ENCODE results near the gene SVOP.

Gene SVOP

DNA sequence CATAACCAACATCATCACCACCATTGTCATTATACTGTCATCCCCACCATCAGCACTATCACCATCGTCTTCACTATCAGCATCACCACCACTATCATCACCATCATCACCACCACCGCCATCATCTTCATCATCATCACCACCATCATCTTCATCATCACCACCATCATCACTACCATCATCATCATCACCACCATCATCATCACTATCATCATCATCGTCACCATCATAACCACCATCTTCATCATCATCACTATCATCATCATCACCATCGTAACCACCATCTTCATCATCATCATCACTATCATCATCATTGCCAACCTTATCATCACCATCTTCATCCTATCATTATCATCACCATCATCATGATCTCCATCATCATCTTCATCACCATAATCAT lies 39.0 kb downstream of the SVOP start:
- TF ChIP-seq FOXP2 (optimal IDR thresholded peaks at IDR 0.05; ENCODE audit: borderline replicate concordance, extremely low read depth, extremely low read length, insufficient read depth) (no peak), SIN3A (IDR thresholded peaks at IDR 0.05; ENCODE audit: borderline replicate concordance, insufficient read depth, low read length) (no peak), POLR2AphosphoS5 (IDR thresholded peaks at IDR 0.05; ENCODE audit: low read depth, low read length) (no peak), TAF1 (IDR thresholded peaks at IDR 0.05; ENCODE audit: borderline replicate concordance, insufficient read depth, low read length) (no peak)
- TF ChIP-seq, protein P1, sequence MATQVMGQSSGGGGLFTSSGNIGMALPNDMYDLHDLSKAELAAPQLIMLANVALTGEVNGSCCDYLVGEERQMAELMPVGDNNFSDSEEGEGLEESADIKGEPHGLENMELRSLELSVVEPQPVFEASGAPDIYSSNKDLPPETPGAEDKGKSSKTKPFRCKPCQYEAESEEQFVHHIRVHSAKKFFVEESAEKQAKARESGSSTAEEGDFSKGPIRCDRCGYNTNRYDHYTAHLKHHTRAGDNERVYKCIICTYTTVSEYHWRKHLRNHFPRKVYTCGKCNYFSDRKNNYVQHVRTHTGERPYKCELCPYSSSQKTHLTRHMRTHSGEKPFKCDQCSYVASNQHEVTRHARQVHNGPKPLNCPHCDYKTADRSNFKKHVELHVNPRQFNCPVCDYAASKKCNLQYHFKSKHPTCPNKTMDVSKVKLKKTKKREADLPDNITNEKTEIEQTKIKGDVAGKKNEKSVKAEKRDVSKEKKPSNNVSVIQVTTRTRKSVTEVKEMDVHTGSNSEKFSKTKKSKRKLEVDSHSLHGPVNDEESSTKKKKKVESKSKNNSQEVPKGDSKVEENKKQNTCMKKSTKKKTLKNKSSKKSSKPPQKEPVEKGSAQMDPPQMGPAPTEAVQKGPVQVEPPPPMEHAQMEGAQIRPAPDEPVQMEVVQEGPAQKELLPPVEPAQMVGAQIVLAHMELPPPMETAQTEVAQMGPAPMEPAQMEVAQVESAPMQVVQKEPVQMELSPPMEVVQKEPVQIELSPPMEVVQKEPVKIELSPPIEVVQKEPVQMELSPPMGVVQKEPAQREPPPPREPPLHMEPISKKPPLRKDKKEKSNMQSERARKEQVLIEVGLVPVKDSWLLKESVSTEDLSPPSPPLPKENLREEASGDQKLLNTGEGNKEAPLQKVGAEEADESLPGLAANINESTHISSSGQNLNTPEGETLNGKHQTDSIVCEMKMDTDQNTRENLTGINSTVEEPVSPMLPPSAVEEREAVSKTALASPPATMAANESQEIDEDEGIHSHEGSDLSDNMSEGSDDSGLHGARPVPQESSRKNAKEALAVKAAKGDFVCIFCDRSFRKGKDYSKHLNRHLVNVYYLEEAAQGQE (IDR thresholded peaks at IDR 0.05; ENCODE audit: insufficient read depth in 1 of 2, low read depth in 2 of 2, low read length in 2 of 2) = no peak

DNA sequence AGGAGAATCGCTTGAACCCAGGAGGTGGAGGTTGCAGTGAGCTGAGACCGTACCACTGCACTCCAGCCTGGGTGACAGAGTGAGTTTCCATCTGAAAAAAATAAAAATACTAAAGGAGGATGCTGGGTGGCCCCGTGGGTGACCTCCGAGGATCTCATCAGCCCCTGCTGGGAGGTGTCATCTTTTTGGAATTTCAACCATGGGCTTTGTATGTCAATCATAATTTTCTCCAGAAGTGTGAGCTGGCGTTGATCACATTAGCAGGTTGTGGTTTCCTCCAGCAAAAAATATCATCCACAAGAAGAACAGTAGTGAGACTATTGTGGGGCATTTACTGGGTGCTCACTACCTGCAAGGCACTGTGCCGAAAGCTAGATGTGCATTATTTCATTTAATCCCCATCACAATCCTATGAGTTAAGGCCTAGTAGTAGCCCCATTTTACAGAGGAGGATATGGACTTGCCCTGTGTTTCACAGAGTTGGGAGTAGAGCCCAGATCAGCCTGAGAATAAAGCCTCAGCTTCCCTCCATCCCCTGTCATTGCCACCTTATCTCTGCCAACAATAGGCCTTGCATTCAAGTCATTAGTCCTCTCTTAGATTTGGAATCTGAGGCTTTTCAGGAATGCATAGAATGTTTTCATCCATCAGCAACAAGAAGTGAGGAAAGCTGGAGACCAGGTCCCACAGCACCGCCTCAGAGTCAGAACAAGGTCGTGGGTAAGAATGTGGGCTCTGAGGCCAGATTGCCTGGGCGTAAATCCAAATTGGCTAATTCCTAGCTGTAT lies 39.8 kb downstream of the SVOP start:
- TF ChIP-seq SIN3A (IDR thresholded peaks at IDR 0.05; ENCODE audit: borderline replicate concordance, insufficient read depth, low read length) (no peak), TAF1 (IDR thresholded peaks at IDR 0.05; ENCODE audit: borderline replicate concordance, insufficient read depth, low read length) (no peak), POLR2AphosphoS5 (IDR thresholded peaks at IDR 0.05; ENCODE audit: low read depth, low read length) (no peak), FOXP2 (optimal IDR thresholded peaks at IDR 0.05; ENCODE audit: borderline replicate concordance, extremely low read depth, extremely low read length, insufficient read depth) (no peak)
- TF ChIP-seq, protein P1 (IDR thresholded peaks at IDR 0.05; ENCODE audit: insufficient read depth in 1 of 2, low read depth in 2 of 2, low read length in 2 of 2) = no peak

DNA sequence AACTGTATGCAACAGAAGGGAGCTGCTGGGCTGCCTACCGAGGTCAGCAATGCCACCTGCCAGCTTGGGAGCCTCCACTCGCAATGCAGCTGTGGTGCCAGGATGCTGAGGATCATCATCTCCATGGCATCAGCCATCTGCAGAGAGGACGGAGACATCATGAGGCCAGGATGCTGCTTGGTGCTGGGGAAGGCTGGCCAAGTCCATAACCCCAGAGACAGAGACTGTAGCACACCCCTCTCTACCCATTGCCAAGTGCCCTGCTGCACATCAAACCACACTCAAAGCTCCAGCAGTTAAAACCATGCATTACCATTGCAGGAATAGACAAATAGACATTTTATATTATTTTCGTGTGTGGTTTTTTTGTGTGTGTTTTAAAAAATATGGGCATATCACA lies 43.5 kb downstream of the SVOP start:
- no peak for TF ChIP-seq POLR2AphosphoS5 (IDR thresholded peaks at IDR 0.05; ENCODE audit: low read depth, low read length)
- no peak for TF ChIP-seq FOXP2 (optimal IDR thresholded peaks at IDR 0.05; ENCODE audit: borderline replicate concordance, extremely low read depth, extremely low read length, insufficient read depth)

DNA sequence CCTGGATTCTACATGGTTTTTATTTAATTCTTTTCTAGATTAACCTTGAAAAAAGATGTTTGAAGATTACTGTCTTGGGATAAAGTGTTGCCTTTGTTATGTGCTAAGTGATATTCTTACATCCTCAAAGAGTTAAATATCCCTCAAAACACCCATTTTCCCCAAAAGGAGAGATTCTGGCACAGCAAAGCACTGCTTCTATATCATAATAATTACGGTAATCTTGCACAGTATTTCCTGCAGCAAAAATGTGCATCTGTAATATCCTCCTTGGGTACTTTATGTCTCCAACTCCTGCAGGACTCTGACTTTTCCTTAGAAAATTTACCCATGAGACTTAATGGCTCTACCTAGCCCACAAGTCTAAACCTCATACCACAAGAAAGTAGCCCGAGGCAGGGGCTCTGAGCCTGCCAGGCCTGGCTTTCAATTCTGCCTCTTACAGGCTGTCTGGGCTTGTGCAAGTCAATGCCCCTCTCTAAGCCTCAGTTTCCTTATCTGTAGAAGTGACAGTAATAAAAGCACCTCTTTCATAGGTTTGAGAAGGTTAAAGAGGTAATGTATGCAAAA lies 45.8 kb downstream of the SVOP start:
- TF ChIP-seq SIN3A (IDR thresholded peaks at IDR 0.05; ENCODE audit: borderline replicate concordance, insufficient read depth, low read length) (no peak), POLR2AphosphoS5 (IDR thresholded peaks at IDR 0.05; ENCODE audit: low read depth, low read length) (no peak), FOXP2 (optimal IDR thresholded peaks at IDR 0.05; ENCODE audit: borderline replicate concordance, extremely low read depth, extremely low read length, insufficient read depth) (no peak), TAF1 (IDR thresholded peaks at IDR 0.05; ENCODE audit: borderline replicate concordance, insufficient read depth, low read length) (no peak)
- TF ChIP-seq, protein P1 (IDR thresholded peaks at IDR 0.05; ENCODE audit: insufficient read depth in 1 of 2, low read depth in 2 of 2, low read length in 2 of 2) = no peak

DNA sequence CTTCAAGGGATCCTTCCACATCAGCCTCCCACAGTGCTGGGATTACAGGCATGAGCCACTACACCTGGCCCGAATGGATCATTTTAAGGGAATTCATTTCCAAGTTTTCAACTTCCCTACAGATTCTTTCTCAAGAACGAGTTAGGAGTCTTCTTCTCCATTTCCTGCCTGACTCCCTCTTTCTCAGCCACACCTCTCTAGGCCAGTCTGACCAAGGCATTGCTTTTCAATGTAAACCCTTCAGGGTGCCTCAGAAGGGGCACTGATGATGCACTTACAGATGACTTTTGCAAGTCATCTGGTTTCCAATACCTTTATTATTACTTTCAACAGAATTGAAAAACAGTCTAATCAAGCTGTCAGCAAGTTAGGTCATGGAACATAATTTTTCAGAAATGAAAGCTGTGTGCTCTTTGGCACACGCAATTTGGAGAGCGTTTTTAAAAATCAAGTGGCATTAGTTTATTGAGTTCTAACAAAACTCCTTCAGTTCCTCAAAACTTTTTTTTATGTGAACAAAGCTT lies 47.2 kb downstream of the SVOP start:
- no peak for TF ChIP-seq SIN3A (IDR thresholded peaks at IDR 0.05; ENCODE audit: borderline replicate concordance, insufficient read depth, low read length)
- TF ChIP-seq POLR2AphosphoS5 (IDR thresholded peaks at IDR 0.05; ENCODE audit: low read depth, low read length) = no peak
- TF ChIP-seq FOXP2 (optimal IDR thresholded peaks at IDR 0.05; ENCODE audit: borderline replicate concordance, extremely low read depth, extremely low read length, insufficient read depth) = no peak
- TF ChIP-seq TAF1 (IDR thresholded peaks at IDR 0.05; ENCODE audit: borderline replicate concordance, insufficient read depth, low read length) = no peak

DNA sequence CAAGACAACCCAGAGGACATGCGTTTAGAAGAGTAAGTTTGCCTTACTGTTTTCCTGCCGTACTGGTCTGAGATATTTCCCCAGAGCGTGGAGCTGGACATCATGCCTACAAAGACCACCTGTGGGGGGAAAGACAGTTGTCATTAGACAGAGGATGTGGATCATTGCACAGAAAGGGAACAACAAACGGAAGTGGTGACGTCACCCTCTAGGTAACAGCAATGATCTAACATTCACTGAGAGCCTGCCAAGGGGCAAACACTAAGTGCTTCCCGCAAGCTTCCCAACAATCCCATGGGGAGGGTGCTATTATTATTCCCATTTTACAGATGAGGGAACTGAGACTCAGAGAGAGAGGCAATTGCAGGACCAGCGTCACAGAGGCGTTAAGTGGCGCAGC lies 48.5 kb downstream of the SVOP start:
- TF ChIP-seq, protein P1 (IDR thresholded peaks at IDR 0.05; ENCODE audit: insufficient read depth in 1 of 2, low read depth in 2 of 2, low read length in 2 of 2) = peak in 1 of 2 experiments; percentile 35; a peak in 1 of 4 replicates
- no peak for TF ChIP-seq SIN3A (IDR thresholded peaks at IDR 0.05; ENCODE audit: borderline replicate concordance, insufficient read depth, low read length)

All from PFSK-1 (cell line).